ENCODE data around the gene CMTR1. TPM values are rescaled to one million over a fixed set of nuclear protein-coding genes. Genes with fewer than 3 reads are reported as not detected.
A peak's percentile ranks its signal among the peaks of the same experiment; 100 is the strongest.

CMTR1 gene
- total RNA-seq, 2 donors from 2014 or later: 28.1 to 147 TPM

DNA sequence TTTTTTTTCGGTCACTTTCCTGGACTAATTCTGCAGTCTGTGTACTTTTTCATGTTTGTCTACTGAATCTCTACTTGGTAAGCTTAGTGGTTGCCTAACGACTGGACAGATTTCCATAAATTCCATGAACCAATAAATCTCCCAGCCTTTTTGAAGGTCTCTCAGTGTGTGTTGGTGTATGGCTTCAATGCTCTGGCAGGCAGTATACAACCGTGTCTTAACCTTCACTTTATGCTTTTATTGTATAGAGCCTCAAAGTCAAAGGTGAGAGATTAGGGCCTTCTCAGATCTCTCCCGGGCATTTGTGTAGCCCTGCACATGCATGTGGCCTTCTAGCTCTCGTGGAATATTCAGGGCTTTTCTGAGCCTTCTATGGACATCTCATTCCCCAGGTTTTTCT lies 14.3 kb upstream of the CMTR1 start:
- TF ChIP-seq, protein P1, sequence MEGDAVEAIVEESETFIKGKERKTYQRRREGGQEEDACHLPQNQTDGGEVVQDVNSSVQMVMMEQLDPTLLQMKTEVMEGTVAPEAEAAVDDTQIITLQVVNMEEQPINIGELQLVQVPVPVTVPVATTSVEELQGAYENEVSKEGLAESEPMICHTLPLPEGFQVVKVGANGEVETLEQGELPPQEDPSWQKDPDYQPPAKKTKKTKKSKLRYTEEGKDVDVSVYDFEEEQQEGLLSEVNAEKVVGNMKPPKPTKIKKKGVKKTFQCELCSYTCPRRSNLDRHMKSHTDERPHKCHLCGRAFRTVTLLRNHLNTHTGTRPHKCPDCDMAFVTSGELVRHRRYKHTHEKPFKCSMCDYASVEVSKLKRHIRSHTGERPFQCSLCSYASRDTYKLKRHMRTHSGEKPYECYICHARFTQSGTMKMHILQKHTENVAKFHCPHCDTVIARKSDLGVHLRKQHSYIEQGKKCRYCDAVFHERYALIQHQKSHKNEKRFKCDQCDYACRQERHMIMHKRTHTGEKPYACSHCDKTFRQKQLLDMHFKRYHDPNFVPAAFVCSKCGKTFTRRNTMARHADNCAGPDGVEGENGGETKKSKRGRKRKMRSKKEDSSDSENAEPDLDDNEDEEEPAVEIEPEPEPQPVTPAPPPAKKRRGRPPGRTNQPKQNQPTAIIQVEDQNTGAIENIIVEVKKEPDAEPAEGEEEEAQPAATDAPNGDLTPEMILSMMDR (IDR thresholded peaks at IDR 0.05): no peak
- TF ChIP-seq POLR2AphosphoS5 (IDR thresholded peaks at IDR 0.05) (no peak), POLR2A (IDR thresholded peaks at IDR 0.05) (no peak)
- no peak for DNase-seq (ENCODE audit: low spot score)

DNA sequence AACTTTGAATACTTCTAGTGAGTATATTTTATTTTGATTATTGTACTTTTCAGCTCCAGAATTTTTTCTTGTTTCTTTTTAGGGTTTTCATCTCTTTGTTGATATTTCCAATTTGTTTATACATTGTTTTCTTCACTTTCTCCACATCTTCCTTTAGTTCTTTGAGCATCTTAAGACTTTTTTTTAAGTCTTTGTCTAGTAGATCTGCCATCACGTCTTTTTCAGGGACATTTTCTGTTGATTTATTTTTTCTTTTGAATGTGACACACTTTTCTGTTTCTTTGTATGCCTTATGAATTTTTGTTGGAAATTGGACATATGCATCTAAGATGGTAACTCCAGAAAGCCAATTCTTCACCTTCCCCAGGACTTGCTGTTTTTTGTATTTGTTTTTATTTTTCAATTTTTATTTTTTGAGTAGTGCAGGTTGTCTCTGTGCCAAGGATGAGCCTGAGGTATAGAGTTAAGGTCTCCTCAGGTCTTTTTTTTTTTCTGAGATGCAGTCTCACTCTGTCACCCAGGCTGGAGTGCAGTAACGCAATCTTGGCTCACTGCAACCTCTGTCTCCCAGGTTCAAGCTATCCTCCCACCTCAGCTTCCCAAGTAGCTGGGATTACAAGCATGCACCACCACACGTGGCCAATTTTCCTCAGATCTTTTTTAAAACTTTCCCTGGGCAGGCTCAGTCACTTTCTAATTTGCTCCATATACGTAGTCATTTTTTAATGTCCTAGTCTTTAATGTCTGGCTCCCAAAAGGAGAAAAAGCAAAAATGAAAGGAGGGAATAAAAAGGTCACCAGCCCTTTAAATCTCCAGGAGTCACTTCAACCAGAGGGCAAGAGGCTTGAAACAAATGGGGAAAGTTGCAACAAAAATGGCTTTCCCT lies 6.7 kb upstream of the CMTR1 start:
- Histone ChIP-seq H3K4me3 (no peak overlapping the region), H3K9me3 (no peaks in the 10 kb centered on the region), H3K4me1 (replicated peaks) (no peaks in the 10 kb centered on the region), H3K36me3 (no peaks in the 10 kb centered on the region), H3K27ac (no peak overlapping the region), H3K27me3 (replicated peaks; ENCODE audit: insufficient read depth) (no peaks in the 10 kb centered on the region)
- no peak for DNase-seq (ENCODE audit: low spot score)
- TF ChIP-seq POLR2AphosphoS5 (IDR thresholded peaks at IDR 0.05): no peak
- TF ChIP-seq, protein P1 (IDR thresholded peaks at IDR 0.05): no peak
- TF ChIP-seq POLR2A (IDR thresholded peaks at IDR 0.05): no peak
- intact Hi-C loops (cut with DNase I): no loop called here
- WGBS: 83% methylated on average over 4 of the region's 4 CpGs

More for the DNA sequence above, 14.3 kb upstream of the CMTR1 start:
- Histone ChIP-seq H3K27me3 (replicated peaks; ENCODE audit: insufficient read depth) (no peaks in the 10 kb centered on the region), H3K27ac (no peak overlapping the region), H3K36me3 (no peaks in the 10 kb centered on the region), H3K4me3 (no peak overlapping the region), H3K9me3 (no peaks in the 10 kb centered on the region), H3K4me1 (replicated peaks) (no peaks in the 10 kb centered on the region)
- 43% methylated on average over 5 of the region's 5 CpGs for WGBS
- intact Hi-C loops (cut with DNase I): no loop called here

DNA sequence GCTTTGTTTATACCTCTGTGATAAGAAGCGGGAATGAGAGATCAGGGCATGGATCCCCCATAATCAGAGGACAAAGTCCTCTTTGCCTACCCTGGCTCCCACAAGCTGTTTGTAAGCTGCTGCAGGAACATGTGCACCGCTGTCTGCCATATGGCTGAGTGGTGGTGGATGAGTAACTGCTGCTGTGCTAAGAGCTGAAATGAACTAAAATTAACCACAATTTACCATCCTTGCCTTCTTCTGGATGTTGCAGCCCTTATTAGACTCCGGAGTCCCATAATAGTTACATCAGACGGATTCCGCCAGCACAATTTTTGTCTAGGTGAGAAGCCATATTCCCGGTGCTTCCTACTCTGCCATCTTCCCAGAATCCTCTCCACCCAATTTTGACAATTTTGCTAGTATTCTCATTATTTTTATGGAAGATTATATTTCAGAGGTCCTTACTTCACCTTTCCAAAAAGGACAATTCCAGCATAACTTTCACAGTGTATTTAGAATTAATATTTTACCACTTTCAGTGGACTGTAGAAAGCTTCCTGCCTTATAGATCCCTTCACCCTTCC lies 6.0 kb upstream of the CMTR1 start:
- intact Hi-C loops (cut with DNase I): no loop called here
- no peak for DNase-seq (ENCODE audit: low spot score)
- 91% methylated on average over 6 of the region's 6 CpGs for WGBS
- Histone ChIP-seq H3K4me3 (no peak overlapping the region), H3K36me3 (no peaks in the 10 kb centered on the region), H3K27ac (no peak overlapping the region), H3K27me3 (replicated peaks; ENCODE audit: insufficient read depth) (no peaks in the 10 kb centered on the region), H3K9me3 (no peaks in the 10 kb centered on the region), H3K4me1 (replicated peaks) (no peaks in the 10 kb centered on the region)
- no peak for TF ChIP-seq POLR2AphosphoS5 (IDR thresholded peaks at IDR 0.05)
- TF ChIP-seq, protein P1 (IDR thresholded peaks at IDR 0.05): no peak
- TF ChIP-seq POLR2A (IDR thresholded peaks at IDR 0.05): no peak

DNA sequence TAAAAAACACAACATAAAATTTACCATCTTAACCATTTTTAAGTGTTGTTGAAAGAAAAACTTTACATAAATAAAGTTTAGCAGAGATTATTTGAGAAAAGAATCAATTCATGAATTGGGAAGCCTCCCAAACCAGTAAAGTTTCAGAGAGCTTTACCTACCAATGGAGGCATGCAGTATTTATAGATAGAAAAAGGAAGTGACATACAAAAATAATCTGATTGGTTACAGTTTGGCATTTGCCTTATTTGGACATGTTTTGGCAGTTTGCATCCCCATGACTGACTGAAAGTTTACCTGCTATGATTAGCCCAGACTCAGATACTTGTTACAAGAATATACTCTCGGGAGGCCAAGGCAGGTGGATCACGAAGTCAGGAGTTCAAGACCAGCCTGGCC lies 3.7 kb upstream of the CMTR1 start:
- Histone ChIP-seq H3K4me1 (replicated peaks) (peaks cover 5% of the 10 kb centered on the region), H3K27me3 (replicated peaks; ENCODE audit: insufficient read depth) (no peaks in the 10 kb centered on the region), H3K9me3 (no peaks in the 10 kb centered on the region), H3K4me3 (no peak overlapping the region), H3K27ac (no peak overlapping the region), H3K36me3 (no peaks in the 10 kb centered on the region)
- intact Hi-C loops (cut with DNase I): no loop called here
- no peak for DNase-seq (ENCODE audit: low spot score)
- WGBS: 83% methylated on average over 2 of the region's 2 CpGs
- TF ChIP-seq, protein P1 (IDR thresholded peaks at IDR 0.05): no peak
- TF ChIP-seq POLR2A (IDR thresholded peaks at IDR 0.05): no peak
- TF ChIP-seq POLR2AphosphoS5 (IDR thresholded peaks at IDR 0.05): no peak

DNA sequence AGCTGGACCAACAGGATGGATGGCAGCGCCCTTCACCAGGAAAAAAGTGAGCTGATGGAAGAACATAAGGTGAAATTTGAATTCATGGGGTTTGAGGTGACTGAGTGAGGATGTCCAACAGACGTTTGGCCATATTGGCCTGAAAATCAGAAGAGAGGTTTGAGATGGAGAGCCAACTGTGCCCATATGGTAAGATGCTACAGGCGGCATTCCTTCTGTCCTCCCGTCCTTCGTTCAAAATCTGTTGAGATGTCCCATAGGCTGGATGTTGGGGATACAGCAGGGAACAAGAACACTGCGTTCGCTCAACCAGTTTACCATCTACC lies 468 bp upstream of the CMTR1 start:
- 3% methylated on average over 7 of the region's 7 CpGs for WGBS
- peak overlapping the region; percentile 84 to 88 for H3K27ac ChIP-seq
- intact Hi-C loops (cut with DNase I): no loop called here

More for the DNA sequence above, 468 bp upstream of the CMTR1 start:
- H3K9me3 ChIP-seq: no peaks in the 10 kb centered on the region
- TF ChIP-seq POLR2A (IDR thresholded peaks at IDR 0.05) (no peak), POLR2AphosphoS5 (IDR thresholded peaks at IDR 0.05) (no peak)
- TF ChIP-seq, protein P1 (IDR thresholded peaks at IDR 0.05): no peak
- no peaks in the 10 kb centered on the region for H3K36me3 ChIP-seq
- H3K4me1 ChIP-seq (replicated peaks): peaks cover 9% of the 10 kb centered on the region
- peak; percentile 7 for DNase-seq (ENCODE audit: low spot score)
- H3K27me3 ChIP-seq (replicated peaks; ENCODE audit: insufficient read depth): no peaks in the 10 kb centered on the region
- H3K4me3 ChIP-seq: peak overlapping the region; percentile 84 to 89

Measured in prostate gland (tissue), 2 donors.